Camera-type eye (tissue), 1 donor: ENCODE results near the gene CEACAM6. TPM values are rescaled to one million over a fixed set of nuclear protein-coding genes. Genes with fewer than 3 reads are reported as not detected.

Experiments
- total RNA-seq: library from RNA; depleted of rRNA; stranded (reverse); fragments of >200 nt; gene quantifications from one replicate; pipeline ENCODE4 v1.2.3, GENCODE V29; 2014

CEACAM6 gene
- total RNA-seq, result 20.6 TPM

GRCh38 chr19:41755328-41755913 lies at the start of gene CEACAM6:
TSS of gene CEACAM6 (plus strand) at chr19:41755530. CDS start at chr19:41755639, 109 bp downstream.

GRCh38 chr19:41708481-41708880 lies 46.8 kb upstream of the CEACAM6 start, which contains the start of gene CEACAM5:
TSS of gene CEACAM5 (plus strand) at chr19:41708626. CDS start at chr19:41708732, 106 bp downstream.

GRCh38 chr19:41796362-41796761 lies 41.0 kb downstream of the CEACAM6 start, which contains the start of gene CEACAM3:
TSS of gene CEACAM3 (plus strand) at chr19:41796587. CDS start at chr19:41796678, 91 bp downstream.

Other genes with a start within 250 kb of the CEACAM6 start
- gene CEACAM21, start 179.4 kb upstream of the CEACAM6 start, total RNA-seq, result 2.1 TPM
- gene CEACAM4, start 128.5 kb upstream of the CEACAM6 start, total RNA-seq, result 0.44 TPM
- gene CEACAM7, start 67.3 kb upstream of the CEACAM6 start, total RNA-seq, result 3.4 TPM
- gene CEACAM5, start 46.9 kb upstream of the CEACAM6 start, total RNA-seq, result 0.49 TPM
- 1.9 TPM for gene CEACAM3, start 41.1 kb downstream of the CEACAM6 start, total RNA-seq
- gene LYPD4, start 89.2 kb downstream of the CEACAM6 start, total RNA-seq, result not detected
- not detected for gene DMRTC2, start 89.5 kb downstream of the CEACAM6 start, total RNA-seq
- gene RPS19, start 104.7 kb downstream of the CEACAM6 start, total RNA-seq, result 297 TPM
- 0.99 TPM for gene CD79A, start 121.7 kb downstream of the CEACAM6 start, total RNA-seq
- 49.4 TPM for gene ARHGEF1, start 127.7 kb downstream of the CEACAM6 start, total RNA-seq
- not detected for gene ERFL, start 172.9 kb downstream of the CEACAM6 start, total RNA-seq
- 57.5 TPM for gene RABAC1, start 203.8 kb downstream of the CEACAM6 start, total RNA-seq
- 243 TPM for gene ATP1A3, start 238.7 kb downstream of the CEACAM6 start, total RNA-seq